Measurements from ENCODE around the gene STK11.

STK11 gene

GRCh38 chr19:1251330-1252220 lies 46.0 kb downstream of the STK11 start:
- no peak for TF ChIP-seq CTCF (IDR thresholded peaks at IDR 0.05; ENCODE audit: extremely low read depth, missing control alignments)

GRCh38 chr19:1252221-1252820 lies 46.7 kb downstream of the STK11 start:
- no peak for TF ChIP-seq CTCF (IDR thresholded peaks at IDR 0.05; ENCODE audit: extremely low read depth, missing control alignments)
- peak; percentile 72 for DNase-seq (ENCODE audit: low spot score)

More at GRCh38 chr19:1251330-1252220, 46.0 kb downstream of the STK11 start:
- peak; percentile 53 for DNase-seq (ENCODE audit: low spot score)

GRCh38 chr19:1252821-1253513 lies 47.4 kb downstream of the STK11 start:
- TF ChIP-seq CTCF (IDR thresholded peaks at IDR 0.05; ENCODE audit: extremely low read depth, missing control alignments): no peak
- DNase-seq (ENCODE audit: low spot score): peak; percentile 75

- DNase-seq (ENCODE audit: low spot score): no peak
These were observed 48.0 kb downstream of the STK11 start for GRCh38 chr19:1253514-1254080.

GRCh38 chr19:1254081-1254527 lies 48.5 kb downstream of the STK11 start:
- TF ChIP-seq CTCF (IDR thresholded peaks at IDR 0.05; ENCODE audit: extremely low read depth, missing control alignments): no peak
- no peak for DNase-seq (ENCODE audit: low spot score)

More at GRCh38 chr19:1253514-1254080, 48.0 kb downstream of the STK11 start:
- TF ChIP-seq CTCF (IDR thresholded peaks at IDR 0.05; ENCODE audit: extremely low read depth, missing control alignments): no peak

GRCh38 chr19:1254530-1255185 lies 49.1 kb downstream of the STK11 start:
- TF ChIP-seq CTCF (IDR thresholded peaks at IDR 0.05; ENCODE audit: extremely low read depth, missing control alignments): no peak
- no peak for DNase-seq (ENCODE audit: low spot score)

Data from GM20000 (cell line).